ENCODE measurements around the gene MDM4. TPM values are rescaled to one million over a fixed set of nuclear protein-coding genes. Genes with fewer than 3 reads are reported as not detected.
"Not testable (repeated sequence)": the region's sequence is repeated elsewhere in the genome, so short reads cannot be mapped to it uniquely, and the experiment has no call there.

Gene MDM4
- total RNA-seq, 1 experiment from 2014 or later, result 56.5 TPM

- Mint-ChIP-seq H3K9me3 (ENCODE audit: unreplicated experiment) (no peaks in the 10 kb centered on the region), H3K4me1 (ENCODE audit: low read depth, unreplicated experiment) (peaks cover 9% of the 10 kb centered on the region), H3K36me3 (ENCODE audit: insufficient read depth, unreplicated experiment) (peaks cover 19% of the 10 kb centered on the region), H3K4me3 (ENCODE audit: unreplicated experiment) (no peak overlapping the region), H3K27me3 (ENCODE audit: insufficient read depth, unreplicated experiment) (peaks cover 5% of the 10 kb centered on the region), H3K27ac (ENCODE audit: unreplicated experiment) (no peak overlapping the region)
- Histone ChIP-seq H3K4me3 (ENCODE audit: low read depth, low read length) (no peak overlapping the region), H3K27me3 (replicated peaks; ENCODE audit: control insufficient read depth, insufficient read depth, low read length) (no peaks in the 10 kb centered on the region), H3K36me3 (ENCODE audit: control insufficient read depth, insufficient read depth, low read length) (no peaks in the 10 kb centered on the region), H3K4me1 (peaks cover 4% of the 10 kb centered on the region; the same call in 1 of the 2 replicates), H3K9me3 (no peaks in the 10 kb centered on the region)
- intact Hi-C loops (cut with micrococcal nuclease; ENCODE audit: unreplicated experiment), result no loop called here
- no TSS peak for BruUV-seq (replicated peaks)
- CTCF ChIA-PET, result no interaction called here
- POLR2A ChIA-PET, result no interaction called here
- no peak for TF ChIP-seq CTCF (IDR thresholded peaks at IDR 0.05; ENCODE audit: insufficient read depth in 1 of 2, low read depth in 1 of 2, low read length in 1 of 2, severe bottlenecking in 1 of 2, unreplicated experiment in 1 of 2)
- no peak for DNase-seq
Measured at GRCh38 chr1:204511366-204511765, 4.8 kb upstream of the MDM4 start.

- POLR2A ChIA-PET, result interaction anchor here (0.6 kb wide), 1 partner anchor 15 kb away, joined by 5 read pairs; no protein-coding TSS in a partner anchor
- no peaks in the 10 kb centered on the region for H3K36me3 ChIP-seq (ENCODE audit: control insufficient read depth, insufficient read depth, low read length)
- H3K4me3 ChIP-seq (ENCODE audit: low read depth, low read length), result no peak overlapping the region
- CTCF ChIA-PET, result no interaction called here
- H3K27me3 ChIP-seq (replicated peaks; ENCODE audit: control insufficient read depth, insufficient read depth, low read length), result no peaks in the 10 kb centered on the region
- intact Hi-C loops (cut with micrococcal nuclease; ENCODE audit: unreplicated experiment), result no loop called here
- TF ChIP-seq CTCF (IDR thresholded peaks at IDR 0.05; ENCODE audit: insufficient read depth in 1 of 2, low read depth in 1 of 2, low read length in 1 of 2, severe bottlenecking in 1 of 2, unreplicated experiment in 1 of 2), result no peak
- BruUV-seq (replicated peaks), result no TSS peak
- DNase-seq, result no peak
- H3K4me1 ChIP-seq, result peaks cover 4% of the 10 kb centered on the region; the same call in 1 of the 2 replicates
- H3K27ac Mint-ChIP-seq (ENCODE audit: unreplicated experiment), result no peak overlapping the region
- no peaks in the 10 kb centered on the region for H3K27me3 Mint-ChIP-seq (ENCODE audit: insufficient read depth, unreplicated experiment)
- H3K9me3 ChIP-seq, result no peaks in the 10 kb centered on the region
- peaks cover 3% of the 10 kb centered on the region for H3K4me1 Mint-ChIP-seq (ENCODE audit: low read depth, unreplicated experiment)
- H3K9me3 Mint-ChIP-seq (ENCODE audit: unreplicated experiment), result no peaks in the 10 kb centered on the region
- no peak overlapping the region for H3K4me3 Mint-ChIP-seq (ENCODE audit: unreplicated experiment)
- H3K36me3 Mint-ChIP-seq (ENCODE audit: insufficient read depth, unreplicated experiment), result peaks cover under 1% of the 10 kb centered on the region
Measured at GRCh38 chr1:204513117-204513716, 3.0 kb upstream of the MDM4 start.

GRCh38 chr1:204514828-204515227, 1.4 kb upstream of the MDM4 start:
- no peaks in the 10 kb centered on the region for H3K27me3 Mint-ChIP-seq (ENCODE audit: insufficient read depth, unreplicated experiment)
- H3K9me3 Mint-ChIP-seq (ENCODE audit: unreplicated experiment), result no peaks in the 10 kb centered on the region
- Histone ChIP-seq H3K9me3 (no peaks in the 10 kb centered on the region), H3K4me1 (no peaks in the 10 kb centered on the region), H3K4me3 (ENCODE audit: low read depth, low read length) (no peak overlapping the region), H3K27me3 (replicated peaks; ENCODE audit: control insufficient read depth, insufficient read depth, low read length) (no peaks in the 10 kb centered on the region), H3K36me3 (ENCODE audit: control insufficient read depth, insufficient read depth, low read length) (no peaks in the 10 kb centered on the region)
- no TSS peak for BruUV-seq (replicated peaks)
- H3K36me3 Mint-ChIP-seq (ENCODE audit: insufficient read depth, unreplicated experiment), result no peaks in the 10 kb centered on the region
- intact Hi-C loops (cut with micrococcal nuclease; ENCODE audit: unreplicated experiment), result no loop called here
- no peak for DNase-seq
- H3K4me3 Mint-ChIP-seq (ENCODE audit: unreplicated experiment), result peak overlapping the region; percentile 15
- ChIA-PET POLR2A (no interaction called here), CTCF (interaction anchor here (0.6 kb wide), 2 partner anchors 96 to 109 kb away, joined by 3 read pairs; no protein-coding TSS in a partner anchor)
- TF ChIP-seq CTCF (IDR thresholded peaks at IDR 0.05; ENCODE audit: insufficient read depth in 1 of 2, low read depth in 1 of 2, low read length in 1 of 2, severe bottlenecking in 1 of 2, unreplicated experiment in 1 of 2), result no peak
- peaks cover 7% of the 10 kb centered on the region for H3K4me1 Mint-ChIP-seq (ENCODE audit: low read depth, unreplicated experiment)
- no peak overlapping the region for H3K27ac Mint-ChIP-seq (ENCODE audit: unreplicated experiment)

GRCh38 chr1:204517382-204517781, 1.2 kb downstream of the MDM4 start:
- H3K27ac Mint-ChIP-seq (ENCODE audit: unreplicated experiment); H3K27me3 Mint-ChIP-seq (ENCODE audit: insufficient read depth, unreplicated experiment); H3K4me1 ChIP-seq; intact Hi-C loops (cut with micrococcal nuclease; ENCODE audit: unreplicated experiment); H3K9me3 ChIP-seq; H3K36me3 ChIP-seq (ENCODE audit: control insufficient read depth, insufficient read depth, low read length); H3K9me3 Mint-ChIP-seq (ENCODE audit: unreplicated experiment); H3K4me1 Mint-ChIP-seq (ENCODE audit: low read depth, unreplicated experiment); BruUV-seq (replicated peaks); CTCF ChIA-PET; H3K4me3 Mint-ChIP-seq (ENCODE audit: unreplicated experiment); H3K27me3 ChIP-seq (replicated peaks; ENCODE audit: control insufficient read depth, insufficient read depth, low read length); DNase-seq: not testable (repeated sequence)
- POLR2A ChIA-PET, result interaction anchor here (1.8 kb wide), 1 partner anchor 23 kb away, joined by 13 read pairs; the partner anchor contains the start of gene PIK3C2B
- H3K36me3 Mint-ChIP-seq (ENCODE audit: insufficient read depth, unreplicated experiment), result peaks cover 16% of the 10 kb centered on the region
- peak overlapping the region; percentile 49 for H3K4me3 ChIP-seq (ENCODE audit: low read depth, low read length)
